K562 treated with DMSO at 1 percent for 24 hours (cell line): Measurements from ENCODE around the gene OVCA2. TPM values are rescaled to one million over a fixed set of nuclear protein-coding genes. Genes with fewer than 3 reads are reported as not detected.

Experiments used
- total RNA-seq: library from RNA; unstranded; fragments of 300-600 nt; gene quantifications from 2 replicates; pipeline ENCODE4 v1.2.3, GENCODE V29; 2022; ENCODE audit warnings: low read depth; ENCODE audit not compliant: insufficient read depth

The OVCA2 gene
- total RNA-seq = 36.8 and 39.1 TPM in 2 replicates

DNA sequence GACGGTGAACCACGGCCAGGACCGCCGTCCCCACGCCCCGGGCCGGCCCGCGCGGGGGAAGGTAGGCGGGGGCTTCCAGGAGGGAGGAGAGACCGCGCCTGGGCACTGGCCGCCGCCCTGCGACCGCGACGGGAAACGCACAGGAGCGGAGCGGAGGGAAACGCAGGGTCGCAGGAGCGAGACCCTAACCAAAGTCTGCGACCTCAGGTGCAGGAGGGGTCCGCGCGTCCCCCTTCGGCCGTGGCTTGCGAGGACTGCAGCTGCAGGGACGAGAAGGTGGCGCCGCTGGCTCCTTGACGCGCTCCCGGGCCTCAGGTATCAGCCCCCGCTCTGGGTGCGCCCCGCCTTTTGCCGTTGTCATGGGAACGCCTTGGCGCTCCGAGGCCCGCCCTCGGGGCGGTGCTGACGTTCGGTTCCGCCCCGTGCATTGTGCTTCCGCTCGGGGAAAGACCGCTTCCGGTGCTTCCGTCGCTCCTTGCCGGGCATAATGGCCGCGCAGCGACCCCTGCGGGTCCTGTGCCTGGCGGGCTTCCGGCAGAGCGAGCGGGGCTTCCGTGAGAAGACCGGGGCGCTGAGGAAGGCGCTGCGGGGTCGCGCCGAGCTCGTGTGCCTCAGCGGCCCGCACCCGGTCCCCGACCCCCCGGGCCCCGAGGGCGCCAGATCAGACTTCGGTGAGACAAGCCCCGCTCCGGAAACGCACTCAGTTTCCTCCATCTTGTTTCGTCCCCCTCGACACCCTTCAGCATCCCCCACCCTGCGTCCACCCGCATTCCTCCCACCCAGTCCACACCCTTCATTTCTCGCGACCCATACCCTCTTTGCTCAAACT, at the start of gene OVCA2:
OVCA2 (plus strand) TSS at position 462 of the 829 bp plus-strand sequence; CDS start at position 488, 26 bp downstream.

DNA sequence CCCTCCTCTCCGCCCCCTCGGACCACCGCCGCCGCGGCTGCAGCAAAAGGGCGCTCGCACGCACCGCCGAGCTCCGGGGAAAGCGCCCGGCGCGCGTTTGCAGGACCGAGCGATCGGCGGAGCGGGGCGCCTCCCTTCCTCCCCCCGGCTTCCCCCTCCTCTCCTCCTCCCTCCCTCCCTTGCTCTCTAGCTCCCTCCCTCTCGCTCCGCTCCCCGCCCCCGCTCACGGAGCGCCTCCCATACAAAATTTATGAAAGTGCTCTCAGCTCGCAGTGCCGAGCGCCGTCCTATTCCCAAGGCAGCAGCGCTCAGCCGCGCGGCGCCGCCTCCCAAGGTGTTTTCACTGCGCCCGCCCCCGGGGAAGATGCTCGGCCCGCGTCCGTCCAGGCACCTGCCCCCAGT, 16.6 kb upstream of the OVCA2 start, which contains the start of gene RTN4RL1:
RTN4RL1 (minus strand) TSS at position 115 of the 402 bp plus-strand sequence. CDS start 469 bp downstream, outside the sequence.

DNA sequence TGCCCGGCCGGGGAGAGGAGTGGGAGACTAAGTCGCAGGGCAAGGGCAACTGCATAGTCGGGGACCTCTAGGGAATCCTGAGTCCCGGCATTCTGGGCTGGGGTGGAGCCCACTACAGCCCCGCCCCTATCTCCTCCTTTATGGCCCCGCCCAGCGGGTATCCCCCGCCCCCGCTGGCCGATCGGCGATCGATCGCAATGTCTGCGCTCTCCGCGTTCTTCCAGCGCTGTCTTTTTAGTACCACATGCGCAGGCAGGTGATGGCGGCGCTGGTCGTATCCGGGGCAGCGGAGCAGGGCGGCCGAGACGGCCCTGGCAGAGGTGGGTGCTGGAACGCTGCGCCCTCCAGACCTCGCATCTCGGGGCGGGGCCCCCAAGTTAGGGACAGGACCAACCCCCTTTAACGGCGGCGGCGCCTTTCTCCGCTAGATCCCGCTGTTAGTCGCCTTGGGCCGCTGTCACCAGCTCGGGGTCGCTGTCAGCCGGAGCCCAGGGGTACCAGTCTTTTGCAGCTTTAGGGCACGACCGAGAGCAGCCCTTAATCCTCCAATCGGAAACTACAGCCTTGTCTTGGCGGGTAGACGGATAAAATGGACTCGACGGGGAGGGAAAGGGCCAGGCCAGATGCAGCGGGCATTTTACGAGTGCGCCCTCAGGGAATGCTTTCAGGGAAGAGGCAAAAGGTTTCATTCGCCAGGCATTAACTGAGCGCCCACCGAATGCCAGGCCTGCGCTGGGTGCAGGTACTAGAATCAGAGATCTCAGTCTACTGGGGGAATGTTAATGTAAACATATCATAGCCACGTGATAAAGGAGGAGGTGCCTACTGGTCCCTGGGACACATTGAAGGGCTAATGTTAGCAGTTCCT, 11.7 kb upstream of the OVCA2 start, which contains the start of gene DPH1:
DPH1 (plus strand) TSS at position 243 of the 868 bp plus-strand sequence; CDS start at position 260, 17 bp downstream.

DNA sequence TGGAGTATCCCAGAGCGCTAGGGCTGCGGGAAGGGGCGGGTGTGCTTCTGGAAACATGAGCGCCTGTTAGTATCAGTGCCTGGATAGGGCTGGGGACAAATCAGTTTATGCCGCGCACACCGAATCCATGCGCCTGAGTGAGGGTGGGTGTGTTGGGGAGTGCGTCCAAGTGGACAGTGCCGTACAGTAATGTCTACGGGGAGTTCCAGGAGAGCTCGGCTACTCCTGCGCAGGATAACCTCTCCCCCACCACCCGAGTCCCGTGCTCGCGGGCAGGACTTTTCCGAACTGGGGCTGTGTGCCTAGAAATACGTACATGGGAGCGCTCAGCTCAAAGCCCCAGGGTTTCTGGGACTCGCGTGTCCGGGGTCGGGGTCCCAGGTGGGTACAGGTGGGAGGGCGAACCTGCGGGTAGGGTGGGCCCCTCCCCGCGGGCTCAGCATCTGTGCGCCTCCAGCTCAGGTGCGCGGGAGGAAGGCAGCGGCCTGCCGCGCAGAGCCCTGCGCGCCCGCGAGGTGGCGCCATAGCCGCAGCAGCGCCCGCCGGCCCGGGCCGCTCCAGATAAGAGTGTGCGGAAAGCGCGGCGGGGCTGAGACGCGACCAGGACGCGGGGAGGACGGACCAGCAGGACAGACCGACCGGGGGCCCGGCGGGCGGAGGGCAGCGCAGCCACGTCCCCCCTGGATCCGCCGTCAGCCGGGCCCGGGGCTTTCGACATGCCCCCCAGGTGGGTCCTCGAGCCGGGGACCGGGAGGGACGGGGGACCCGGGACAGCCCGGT, 12.9 kb downstream of the OVCA2 start, which contains the start of gene HIC1:
HIC1 (plus strand) TSS at position 592 of the 780 bp plus-strand sequence. CDS start 1,588 bp downstream, outside the sequence.

Other genes starting within 250 kb of the OVCA2 start
- 7.8 and 9.6 TPM in 2 replicates for gene SMYD4, start 212.1 kb upstream of the OVCA2 start, total RNA-seq
- gene RPA1, start 212.0 kb upstream of the OVCA2 start, total RNA-seq = 46.0 and 50.0 TPM in 2 replicates
- 0.08 TPM in 1 of 2 replicates, not detected in the other for gene RTN4RL1, start 16.7 kb upstream of the OVCA2 start, total RNA-seq
- gene DPH1, start 11.9 kb upstream of the OVCA2 start, total RNA-seq = 20.2 and 21.3 TPM in 2 replicates
- gene HIC1, start 13.1 kb downstream of the OVCA2 start, total RNA-seq = 0.34 and 0.57 TPM in 2 replicates